Endothelial cell of umbilical vein (primary cell): ENCODE measurements around the gene OLA1. TPM values are rescaled to one million over a fixed set of nuclear protein-coding genes. Genes with fewer than 3 reads are reported as not detected.
A peak's percentile ranks its signal among the peaks of the same experiment; 100 is the strongest.

Source experiments
- BruUV-seq: library from RNA; stranded (reverse); fragments of 400-500 nt; replicated peaks from 2 replicates; lab custom pipeline; 2021; lab: Mats Ljungman, UMichigan
- CTCF ChIA-PET: fragments of 300-600, 350-600 bp; sonication (Branson Sonifier 250); formaldehyde crosslinking; loops from one replicate; lab custom pipeline; 2021; ENCODE audit warnings: antibody characterized with exemption, inconsistent platforms; lab: Charles Lee
- POLR2A ChIA-PET: fragments of 300-600, 350-600 bp; sonication (Branson Sonifier 250); formaldehyde crosslinking; loops from one replicate; lab custom pipeline; 2021; ENCODE audit warnings: antibody characterized with exemption, inconsistent platforms; lab: Charles Lee
- DNase-seq: peaks from one replicate; pipeline ENCODE4 v3.0.0-alpha.2; 2011; ENCODE audit warnings: low read depth, low spot score
- FAIRE-seq: peaks from 2 replicates; lab custom pipeline; 2011; peaks lifted over from hg19 to GRCh38; lab: Jason Lieb, UNC
- H2AFZ ChIP-seq: 2 replicates; pipeline ENCODE4 v1.6.0; 2012; ENCODE audit warnings: low read depth, low read length, control low read depth, inconsistent platforms
- H3K27ac ChIP-seq: 2 replicates; pipeline ENCODE4 v1.5.1; 2011; ENCODE audit warnings: low read depth, mild to moderate bottlenecking, control low read depth, low read length, moderate library complexity; ENCODE audit not compliant: insufficient read depth
- H3K27me3 ChIP-seq, 2 experiments: 2 replicates each; pipeline versions ENCODE4 v1.6.0 to v1.6.1; 2011; ENCODE audit warnings: low read length in 2 of 2, mixed read lengths in 1 of 2; ENCODE audit not compliant: control insufficient read depth in 2 of 2, insufficient read depth in 2 of 2
- H3K36me3 ChIP-seq, 2 experiments: 2 replicates in 1 of 2; 3 replicates in 1 of 2; pipeline ENCODE4 v1.5.1; 2011; ENCODE audit warnings: low read length in 2 of 2, mild to moderate bottlenecking in 1 of 2, moderate library complexity in 1 of 2; ENCODE audit not compliant: control insufficient read depth in 2 of 2, insufficient read depth in 2 of 2; ENCODE audit errors: extremely low read depth in 1 of 2
- H3K4me1 ChIP-seq: 3 replicates; pipeline ENCODE4 v1.5.1; 2011; ENCODE audit warnings: mild to moderate bottlenecking, low read length; ENCODE audit not compliant: control insufficient read depth, insufficient read depth; ENCODE audit errors: extremely low read depth
- H3K4me2 ChIP-seq: 2 replicates; pipeline ENCODE4 v1.6.1; 2011; ENCODE audit warnings: low read length, control low read depth, mixed read lengths; ENCODE audit not compliant: insufficient read depth
- H3K4me3 ChIP-seq, 3 experiments: fragments of 200-600 bp in 1 of 3; sonication (generic), shearing (Covaris generic) in 1 of 3; replicated peaks in 1 of 3; 2 replicates each; pipeline ENCODE4 v1.5.1; 2011 to 2016; ENCODE audit warnings: control low read depth in 3 of 3, low read length in 3 of 3, mild to moderate bottlenecking in 2 of 3, inconsistent platforms in 1 of 3, low read depth in 1 of 3, moderate library complexity in 1 of 3; ENCODE audit not compliant: insufficient read depth in 1 of 3
- H3K79me2 ChIP-seq: 2 replicates; pipeline ENCODE4 v1.6.0; 2012; ENCODE audit warnings: low read length, inconsistent platforms; ENCODE audit not compliant: control insufficient read depth, insufficient read depth
- H3K9ac ChIP-seq: replicated peaks from 2 replicates; pipeline ENCODE3; 2011; ENCODE audit warnings: low read length, control low read depth; ENCODE audit not compliant: insufficient read depth; ENCODE audit errors: extremely low read depth
- H3K9me1 ChIP-seq: replicated peaks from 3 replicates; pipeline ENCODE4 v1.6.0; 2011; ENCODE audit warnings: mild to moderate bottlenecking, low read length; ENCODE audit not compliant: control insufficient read depth, insufficient read depth; ENCODE audit errors: extremely low read depth
- H3K9me3 ChIP-seq: replicated peaks from 2 replicates; pipeline ENCODE4 v1.5.1; 2012; ENCODE audit warnings: low read length, inconsistent platforms; ENCODE audit not compliant: control insufficient read depth, insufficient read depth
- H4K20me1 ChIP-seq: replicated peaks from 2 replicates; pipeline ENCODE3; 2011; ENCODE audit warnings: mild to moderate bottlenecking, low read length; ENCODE audit not compliant: control insufficient read depth, insufficient read depth; ENCODE audit errors: extremely low read depth
- CTCF ChIP-seq, 2 donors: IDR thresholded peaks; 1 replicate in 1 of 2; 2 replicates in 1 of 2; pipeline ENCODE4 v1.5.1; 2011; ENCODE audit warnings: low read length in 2 of 2, mild to moderate bottlenecking in 2 of 2, moderate library complexity in 2 of 2, control low read depth in 1 of 2, inconsistent platforms in 1 of 2, low read depth in 1 of 2; ENCODE audit not compliant: insufficient read depth in 1 of 2; ENCODE audit errors: extremely low read depth in 1 of 2
- EZH2 ChIP-seq: IDR thresholded peaks from 2 replicates; pipeline ENCODE4 v1.6.1; 2012; ENCODE audit warnings: borderline replicate concordance, low read depth, mild to moderate bottlenecking, moderate library complexity, low read length, inconsistent platforms; ENCODE audit not compliant: severe bottlenecking
- FOS ChIP-seq: IDR thresholded peaks from 2 replicates; pipeline ENCODE4 v1.6.1; 2011; ENCODE audit warnings: mild to moderate bottlenecking, low read length, moderate library complexity, borderline replicate concordance; ENCODE audit not compliant: insufficient read depth
- GATA2 ChIP-seq: IDR thresholded peaks from 2 replicates; pipeline ENCODE4 v1.7.0; 2011; ENCODE audit warnings: low read depth, mild to moderate bottlenecking, moderate library complexity, mixed read lengths, low read length; ENCODE audit not compliant: insufficient read length, insufficient read depth
- JUN ChIP-seq: IDR thresholded peaks from 2 replicates; pipeline ENCODE4 v1.6.1; 2011; ENCODE audit warnings: borderline replicate concordance, low read depth; ENCODE audit not compliant: insufficient read length, insufficient read depth
- MYC ChIP-seq: IDR thresholded peaks from one replicate; pipeline ENCODE4 v1.6.1; 2011; ENCODE audit warnings: mild to moderate bottlenecking, low read depth, low read length
- POLR2A ChIP-seq: IDR thresholded peaks from 2 replicates; pipeline ENCODE4 v1.6.1; 2012; ENCODE audit warnings: low read depth, mild to moderate bottlenecking, control low read depth, low read length
- POLR2AphosphoS5 ChIP-seq: IDR thresholded peaks from 2 replicates; pipeline ENCODE4 v1.6.1; 2012; ENCODE audit warnings: low read depth, mild to moderate bottlenecking, control low read depth, low read length, moderate library complexity; ENCODE audit not compliant: insufficient read depth
- dilution Hi-C: fragments of 300-500 bp; cut with MboI; formaldehyde crosslinking; loops from one replicate; pipeline ENCODE4 v1.15.0; 2019; ENCODE audit warnings: low sequenced_read_pairs; ENCODE audit not compliant: extremely low pct_ligation_motif_present
- intact Hi-C: fragments of 100-400 bp; cut with micrococcal nuclease; formaldehyde crosslinking; loops from one replicate; pipeline ENCODE4 v1.10.0; 2022
- polyA plus RNA-seq, 4 experiments: library from polyadenylated mRNA; depleted of rRNA in 3 of 4; stranded (reverse) in 3 of 4; unstranded in 1 of 4; fragments of >200 nt; gene quantifications; 2 replicates each; pipeline versions ENCODE4 v1.2.1 to v1.2.3, GENCODE V29; 2011 to 2012; ENCODE audit warnings: missing spikeins in 1 of 4
- total RNA-seq: library from RNA; stranded (reverse); gene quantifications from 2 replicates; pipeline ENCODE4 v1.2.3, GENCODE V29; 2021
- TF ChIP-seq, protein P1 (sequence below): IDR thresholded peaks from 2 replicates; pipeline ENCODE4 v1.6.1; 2011; ENCODE audit not compliant: insufficient read depth, insufficient read length

Gene OLA1
- total and polyA plus RNA-seq, 2 donors (not counting 3 experiments of a cell fraction or from before 2014, with no cell fraction given): 30.6 to 93.9 TPM

DNA sequence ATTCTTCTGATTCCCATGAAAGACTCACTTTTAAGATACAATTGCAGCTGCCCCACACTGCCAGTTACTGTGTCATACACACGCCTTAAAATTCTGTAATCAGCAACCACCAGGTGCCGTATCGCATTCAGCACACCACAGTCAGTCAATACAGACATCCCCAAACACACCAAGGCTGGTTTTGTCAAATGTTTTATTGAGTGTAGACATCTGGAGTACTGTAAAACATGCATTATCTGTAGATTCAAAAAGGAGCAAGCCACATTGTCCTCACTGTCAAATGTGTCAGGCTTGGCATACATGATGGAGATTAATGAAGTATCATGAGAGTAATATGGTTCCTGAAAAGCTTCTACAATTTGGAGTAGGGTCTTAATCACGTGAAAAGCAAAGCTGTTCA is 173.5 kb downstream of the OLA1 start:
- no peak for TF ChIP-seq MYC
- no peak for TF ChIP-seq EZH2
- no peak for TF ChIP-seq POLR2AphosphoS5
- TF ChIP-seq CTCF (IDR thresholded peaks at IDR 0.05; ENCODE audit: extremely low read depth in 1 of 2, insufficient read depth in 1 of 2, low read depth in 1 of 2, low read length in 2 of 2): no peak
- DNase-seq: no peak
- Histone ChIP-seq H2AFZ (no peak overlapping the region), H3K27ac (no peak overlapping the region), H3K4me2 (no peak overlapping the region), H3K9me3 (no peaks in the 10 kb centered on the region), H3K27me3 (no peaks in the 10 kb centered on the region), H3K4me3 (no peak overlapping the region), H3K79me2 (no peaks in the 10 kb centered on the region), H4K20me1 (no peaks in the 10 kb centered on the region), H3K4me1 (no peaks in the 10 kb centered on the region), H3K36me3 (peaks cover 0 to 3% of the 10 kb centered on the region in 2 experiments), H3K9ac (no peak overlapping the region), H3K9me1 (no peaks in the 10 kb centered on the region)
- FAIRE-seq: no peak
- POLR2A ChIA-PET: no interaction called here
- dilution Hi-C loops: no loop called here
- CTCF ChIA-PET: no interaction called here
- TSS peak; percentile 82 for BruUV-seq
- intact Hi-C loops: no loop called here

DNA sequence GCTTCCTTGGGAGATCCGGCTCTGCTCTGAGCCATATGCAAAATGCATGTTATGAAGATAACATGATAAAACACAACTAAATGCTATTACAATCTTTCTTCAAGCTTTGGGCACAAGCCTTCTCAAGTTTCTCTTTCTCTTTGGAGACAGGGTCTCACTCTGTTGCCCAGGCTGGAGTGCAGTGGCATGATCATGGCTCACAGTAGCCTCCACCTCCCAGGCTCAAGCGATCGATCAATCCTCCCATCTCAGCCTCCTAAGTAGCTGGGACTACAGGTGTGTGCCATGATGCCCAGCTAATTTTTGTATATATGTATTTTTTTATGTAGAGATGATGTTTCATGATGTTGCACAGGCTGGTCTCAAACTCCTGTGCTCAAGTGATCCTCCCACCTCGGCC is 175.5 kb downstream of the OLA1 start:
- dilution Hi-C loops: no loop called here
- H3K9me1 ChIP-seq: no peaks in the 10 kb centered on the region

More for the DNA sequence above, 175.5 kb downstream of the OLA1 start:
- no peak overlapping the region for H3K4me3 ChIP-seq
- DNase-seq (no peak), FAIRE-seq (no peak)
- ChIA-PET POLR2A (no interaction called here), CTCF (interaction anchor here (0.6 to 1.2 kb wide), 3 partner anchors 21 to 269 kb away, joined by 3 to 5 read pairs (median 4); no protein-coding TSS in a partner anchor)
- H3K79me2 ChIP-seq: no peaks in the 10 kb centered on the region
- no peaks in the 10 kb centered on the region for H3K27me3 ChIP-seq
- no peaks in the 10 kb centered on the region for H4K20me1 ChIP-seq
- H3K27ac ChIP-seq: no peak overlapping the region
- no TSS peak for BruUV-seq
- H3K4me1 ChIP-seq: no peaks in the 10 kb centered on the region
- TF ChIP-seq GATA2 (no peak), JUN (no peak), CTCF (IDR thresholded peaks at IDR 0.05; ENCODE audit: extremely low read depth in 1 of 2, insufficient read depth in 1 of 2, low read depth in 1 of 2, low read length in 2 of 2) (no peak), POLR2AphosphoS5 (no peak), EZH2 (no peak), FOS (no peak), MYC (no peak), POLR2A (no peak)
- TF ChIP-seq, protein P1, sequence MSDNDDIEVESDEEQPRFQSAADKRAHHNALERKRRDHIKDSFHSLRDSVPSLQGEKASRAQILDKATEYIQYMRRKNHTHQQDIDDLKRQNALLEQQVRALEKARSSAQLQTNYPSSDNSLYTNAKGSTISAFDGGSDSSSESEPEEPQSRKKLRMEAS: no peak
- no peaks in the 10 kb centered on the region for H3K9me3 ChIP-seq
- H2AFZ ChIP-seq: no peak overlapping the region
- H3K9ac ChIP-seq: no peak overlapping the region
- peaks cover 0 to 3% of the 10 kb centered on the region in 2 experiments for H3K36me3 ChIP-seq
- intact Hi-C loops: no loop called here
- H3K4me2 ChIP-seq: no peak overlapping the region
